CD14-positive monocyte (primary cell): ENCODE measurements around the gene SAMD14. TPM values are rescaled to one million over a fixed set of nuclear protein-coding genes. Genes with fewer than 3 reads are reported as not detected.
A peak's percentile ranks its signal among the peaks of the same experiment; 100 is the strongest.

Source experiments
- DNase-seq, 3 donors: peaks; one replicate each; pipeline ENCODE4 v3.0.0-alpha.2; 2011 to 2022
- H2AFZ ChIP-seq: 2 replicates; pipeline ENCODE4 v1.6.0; 2012; ENCODE audit warnings: mild to moderate bottlenecking, low read depth, low read length, inconsistent platforms; ENCODE audit not compliant: insufficient read depth, poor library complexity, severe bottlenecking
- H3K27ac ChIP-seq, 2 donors: 1 replicate in 1 of 2; 2 replicates in 1 of 2; pipeline ENCODE4 v1.5.1; 2012 to 2013; ENCODE audit warnings: low read length in 2 of 2, control low read depth in 1 of 2, inconsistent platforms in 1 of 2, low read depth in 1 of 2, mild to moderate bottlenecking in 1 of 2
- H3K27me3 ChIP-seq, 2 donors: one replicate each; pipeline versions ENCODE4 v1.6.0 to v1.6.1; 2011 to 2013; ENCODE audit warnings: low read length in 2 of 2; ENCODE audit not compliant: control insufficient read depth in 2 of 2, insufficient read depth in 2 of 2
- H3K36me3 ChIP-seq, 2 donors: replicated peaks in 1 of 2; 1 replicate in 1 of 2; 2 replicates in 1 of 2; pipeline versions ENCODE4 v1.5.1 to v1.6.1; 2012 to 2013; ENCODE audit warnings: low read length in 2 of 2, control low read depth in 1 of 2, inconsistent platforms in 1 of 2, mild to moderate bottlenecking in 1 of 2; ENCODE audit not compliant: insufficient read depth in 2 of 2, control insufficient read depth in 1 of 2
- H3K4me1 ChIP-seq, 2 donors: 1 replicate in 1 of 2; 2 replicates in 1 of 2; pipeline versions ENCODE4 v1.5.1 to v1.6.1; 2012 to 2013; ENCODE audit warnings: low read length in 2 of 2, control low read depth in 1 of 2, inconsistent platforms in 1 of 2, mild to moderate bottlenecking in 1 of 2, moderate library complexity in 1 of 2; ENCODE audit not compliant: insufficient read depth in 2 of 2, control insufficient read depth in 1 of 2
- H3K4me2 ChIP-seq: replicated peaks from 2 replicates; pipeline ENCODE3; 2012; ENCODE audit warnings: low read length, moderate library complexity, mild to moderate bottlenecking; ENCODE audit not compliant: poor library complexity, severe bottlenecking; ENCODE audit errors: extremely low read depth
- H3K4me3 ChIP-seq, 3 experiments: fragments of 200-600 bp in 1 of 3; sonication (generic) in 1 of 3; replicated peaks in 1 of 3; 1 replicate in 2 of 3; 2 replicates in 1 of 3; pipeline ENCODE4 v1.5.1; 2011 to 2013; ENCODE audit warnings: low read length in 3 of 3, mild to moderate bottlenecking in 3 of 3, control low read depth in 2 of 3, low read depth in 2 of 3, inconsistent platforms in 1 of 3, moderate library complexity in 1 of 3
- H3K79me2 ChIP-seq: 2 replicates; pipeline ENCODE4 v1.6.0; 2012; ENCODE audit warnings: mild to moderate bottlenecking, control low read depth, inconsistent platforms, low read length, moderate library complexity; ENCODE audit not compliant: insufficient read depth
- H3K9ac ChIP-seq: 2 replicates; pipeline ENCODE4 v1.6.0; 2017; ENCODE audit warnings: low read length, mild to moderate bottlenecking; ENCODE audit not compliant: insufficient read depth, poor library complexity, severe bottlenecking
- H3K9me3 ChIP-seq, 2 donors: replicated peaks in 1 of 2; 1 replicate in 1 of 2; 2 replicates in 1 of 2; pipeline versions ENCODE4 v1.5.1 to v1.6.1; 2012 to 2013; ENCODE audit warnings: low read length in 2 of 2, control low read depth in 1 of 2; ENCODE audit not compliant: control insufficient read depth in 1 of 2, insufficient read depth in 1 of 2
- H4K20me1 ChIP-seq: 2 replicates; pipeline ENCODE4 v1.6.0; 2012; ENCODE audit warnings: mild to moderate bottlenecking, low read length, control low read depth, moderate library complexity; ENCODE audit not compliant: insufficient read depth
- H3K27ac Mint-ChIP-seq, 7 donors: one replicate each; pipeline ENCODE4 v1.8.0; 2020; ENCODE audit warnings: mild to moderate bottlenecking in 7 of 7, mixed read lengths in 7 of 7, moderate library complexity in 6 of 7, inconsistent platforms in 2 of 7
- H3K27me3 Mint-ChIP-seq, 3 donors: one replicate each; pipeline ENCODE4 v1.8.0; 2021 to 2022; ENCODE audit warnings: low read depth in 3 of 3, mild to moderate bottlenecking in 3 of 3, mixed read lengths in 3 of 3, moderate library complexity in 3 of 3, inconsistent platforms in 1 of 3
- H3K36me3 Mint-ChIP-seq, 2 donors: one replicate each; pipeline ENCODE4 v1.8.0; 2020; ENCODE audit warnings: mixed read lengths in 2 of 2, inconsistent platforms in 1 of 2, mild to moderate bottlenecking in 1 of 2
- H3K4me1 Mint-ChIP-seq: one replicate; pipeline ENCODE4 v1.8.0; 2020; ENCODE audit warnings: mild to moderate bottlenecking, mixed read lengths
- H3K4me3 Mint-ChIP-seq, 2 donors: one replicate each; pipeline ENCODE4 v1.8.0; 2020; ENCODE audit warnings: mild to moderate bottlenecking in 2 of 2, mixed read lengths in 2 of 2, moderate library complexity in 1 of 2
- H3K9me3 Mint-ChIP-seq, 7 donors: one replicate each; pipeline ENCODE4 v1.8.0; 2020 to 2022; ENCODE audit warnings: mixed read lengths in 7 of 7, mild to moderate bottlenecking in 6 of 7, moderate library complexity in 6 of 7, inconsistent platforms in 2 of 7
- CTCF ChIP-seq: fragments of 200-600 bp; IDR thresholded peaks from one replicate; pipeline ENCODE4 v1.8.0; 2022; ENCODE audit warnings: antibody characterized with exemption, mild to moderate bottlenecking
- WGBS: methylation state at CpG from one replicate; pipeline ENCODE4 v1.1.5; 2013; ENCODE audit warnings: missing lambda C conversion rate; ENCODE audit not compliant: insufficient coverage; 5-methylcytosine and 5-hydroxymethylcytosine counted together
- intact Hi-C, 2 donors: fragments of 100-400 bp; cut with micrococcal nuclease; formaldehyde crosslinking; loops; one replicate each; pipeline versions ENCODE4 v1.15.0 to v1.15.1; 2023
- polyA plus RNA-seq, 3 donors: library from polyadenylated mRNA; depleted of rRNA in 1 of 3; unstranded in 2 of 3; stranded (reverse) in 1 of 3; fragments of 300-500 nt in 2 of 3; fragments of >200 nt in 1 of 3; fragmentation: Illumina TruSeq in 2 of 3; gene quantifications; 1 replicate in 2 of 3; 2 replicates in 1 of 3; pipeline ENCODE4 v1.2.3, GENCODE V29; 2012 to 2021

The SAMD14 gene
- polyA plus RNA-seq, 3 donors = 0.09 TPM; not detected in 2

GRCh38 chr17:50108556-50108955, 21.4 kb downstream of the SAMD14 start:
- 72% methylated on average over 3 of the region's 9 CpGs for WGBS
- Histone ChIP-seq H3K27ac (no peak overlapping the region), H2AFZ (no peak overlapping the region), H3K36me3 (peaks cover 32 to 41% of the 10 kb centered on the region in 2 donors), H3K4me3 (no peak overlapping the region), H3K27me3 (no peaks in the 10 kb centered on the region), H3K79me2 (no peaks in the 10 kb centered on the region), H3K4me2 (no peak overlapping the region), H3K9me3 (no peaks in the 10 kb centered on the region), H3K4me1 (no peaks in the 10 kb centered on the region), H4K20me1 (no peaks in the 10 kb centered on the region), H3K9ac (no peak overlapping the region)
- DNase-seq = no peak
- TF ChIP-seq CTCF = no peak
- intact Hi-C loops = no loop called here
- H3K27ac Mint-ChIP-seq = no peak overlapping the region
- H3K4me1 Mint-ChIP-seq = no peaks in the 10 kb centered on the region
- no peak overlapping the region for H3K4me3 Mint-ChIP-seq
- peaks cover 34 to 57% of the 10 kb centered on the region in 2 donors for H3K36me3 Mint-ChIP-seq
- no peaks in the 10 kb centered on the region for H3K9me3 Mint-ChIP-seq
- peaks cover 3 to 7% (median 4%) of the 10 kb centered on the region in 3 donors for H3K27me3 Mint-ChIP-seq

GRCh38 chr17:50107790-50108414, 22.1 kb downstream of the SAMD14 start:
- H3K36me3 ChIP-seq = peaks cover 32 to 41% of the 10 kb centered on the region in 2 donors
- Mint-ChIP-seq H3K4me3 (no peak overlapping the region), H3K27me3 (peaks cover 0 to 2% (median under 1%) of the 10 kb centered on the region in 3 donors), H3K27ac (peak overlapping the region in 1 of 7 donors; percentile 48), H3K9me3 (no peaks in the 10 kb centered on the region), H3K36me3 (peaks cover 34 to 60% of the 10 kb centered on the region in 2 donors), H3K4me1 (no peaks in the 10 kb centered on the region)
- TF ChIP-seq CTCF = no peak
- intact Hi-C loops = no loop called here
- no peak overlapping the region for H3K4me2 ChIP-seq
- no peak overlapping the region for H3K9ac ChIP-seq
- H3K9me3 ChIP-seq = no peaks in the 10 kb centered on the region
- no peaks in the 10 kb centered on the region for H3K4me1 ChIP-seq
- H3K27ac ChIP-seq = no peak overlapping the region
- H2AFZ ChIP-seq = no peak overlapping the region
- WGBS = no CpG with 5 or more reads among the region's 10 CpGs
- DNase-seq = no peak
- H3K79me2 ChIP-seq = no peaks in the 10 kb centered on the region
- no peaks in the 10 kb centered on the region for H3K27me3 ChIP-seq
- no peak overlapping the region for H3K4me3 ChIP-seq
- no peaks in the 10 kb centered on the region for H4K20me1 ChIP-seq
